Measurements from ENCODE around the gene AXIN1. TPM values are rescaled to one million over a fixed set of nuclear protein-coding genes. Genes with fewer than 3 reads are reported as not detected.

Gene AXIN1
- total RNA-seq, 2 experiments from 2014 or later: 17.5 to 17.9 TPM

DNA sequence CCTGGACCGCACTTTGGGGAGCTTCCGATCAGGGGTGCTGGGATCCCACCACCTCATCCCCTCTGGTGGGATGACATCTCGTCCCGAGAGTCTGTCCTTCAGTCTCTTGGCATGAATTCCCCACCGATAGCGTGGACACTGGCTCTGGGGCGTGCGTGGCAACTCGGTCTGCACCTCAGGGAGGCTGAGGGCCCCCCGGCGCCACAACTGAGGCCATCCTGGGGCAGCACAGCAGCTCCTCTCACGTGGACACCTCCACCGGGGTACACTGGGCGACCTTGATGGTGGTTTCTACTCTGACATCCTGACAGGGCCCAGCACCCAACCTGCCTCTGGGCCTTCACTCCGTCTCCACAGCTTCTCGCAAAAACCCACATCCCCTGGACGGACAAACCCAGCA, 61.0 kb downstream of the AXIN1 start:
- intact Hi-C loops (cut with micrococcal nuclease): no loop called here
- Mint-ChIP-seq H3K27ac (no peak overlapping the region), H3K4me3 (no peak overlapping the region), H3K9me3 (no peaks in the 10 kb centered on the region), H3K4me1 (ENCODE audit: low read depth) (no peaks in the 10 kb centered on the region), H3K27me3 (ENCODE audit: low read depth) (no peaks in the 10 kb centered on the region), H3K36me3 (ENCODE audit: low read depth) (peaks cover 4% of the 10 kb centered on the region)
- CTCF ChIA-PET: no interaction called here
- no peak for DNase-seq

DNA sequence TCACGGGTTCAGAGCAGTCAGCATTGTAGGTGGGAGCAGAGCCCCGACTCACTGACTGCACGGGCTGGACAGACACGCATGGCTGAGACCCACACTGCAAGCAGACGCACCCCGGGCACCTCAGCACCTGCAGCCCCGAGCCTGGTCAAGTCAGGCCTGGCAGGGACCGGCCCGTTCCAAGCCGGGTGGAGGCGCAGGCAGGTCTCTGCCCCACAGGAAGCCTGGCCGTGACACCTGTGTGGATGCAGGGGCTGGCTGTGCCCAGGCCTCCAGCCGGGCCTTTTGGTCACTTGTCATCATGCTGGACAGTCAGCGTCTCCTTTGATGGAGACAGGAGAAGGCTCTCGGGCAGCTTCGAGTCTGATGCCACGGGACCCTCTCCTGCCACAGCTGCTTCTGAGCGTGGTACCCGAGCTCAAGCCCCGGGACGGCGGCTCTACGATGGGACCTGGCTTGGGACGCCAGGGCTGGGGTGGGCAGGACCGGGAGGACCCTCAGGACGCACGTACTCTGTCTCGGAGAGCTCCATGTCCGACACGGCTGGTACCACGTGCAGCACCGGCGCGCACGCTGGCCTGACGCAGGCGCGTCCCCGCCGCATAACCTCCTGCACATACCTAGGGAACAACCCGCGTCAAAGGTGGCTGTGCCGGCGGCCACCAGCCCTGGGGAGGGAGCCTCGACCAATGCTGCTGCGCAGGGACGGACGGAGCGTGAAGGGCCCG, 61.7 kb downstream of the AXIN1 start:
- Mint-ChIP-seq H3K36me3 (ENCODE audit: low read depth) (peaks cover 4% of the 10 kb centered on the region), H3K4me1 (ENCODE audit: low read depth) (no peaks in the 10 kb centered on the region), H3K4me3 (no peak overlapping the region), H3K27ac (no peak overlapping the region), H3K27me3 (ENCODE audit: low read depth) (no peaks in the 10 kb centered on the region), H3K9me3 (no peaks in the 10 kb centered on the region)
- CTCF ChIA-PET: no interaction called here
- no peak for DNase-seq
- intact Hi-C loops (cut with micrococcal nuclease): no loop called here

DNA sequence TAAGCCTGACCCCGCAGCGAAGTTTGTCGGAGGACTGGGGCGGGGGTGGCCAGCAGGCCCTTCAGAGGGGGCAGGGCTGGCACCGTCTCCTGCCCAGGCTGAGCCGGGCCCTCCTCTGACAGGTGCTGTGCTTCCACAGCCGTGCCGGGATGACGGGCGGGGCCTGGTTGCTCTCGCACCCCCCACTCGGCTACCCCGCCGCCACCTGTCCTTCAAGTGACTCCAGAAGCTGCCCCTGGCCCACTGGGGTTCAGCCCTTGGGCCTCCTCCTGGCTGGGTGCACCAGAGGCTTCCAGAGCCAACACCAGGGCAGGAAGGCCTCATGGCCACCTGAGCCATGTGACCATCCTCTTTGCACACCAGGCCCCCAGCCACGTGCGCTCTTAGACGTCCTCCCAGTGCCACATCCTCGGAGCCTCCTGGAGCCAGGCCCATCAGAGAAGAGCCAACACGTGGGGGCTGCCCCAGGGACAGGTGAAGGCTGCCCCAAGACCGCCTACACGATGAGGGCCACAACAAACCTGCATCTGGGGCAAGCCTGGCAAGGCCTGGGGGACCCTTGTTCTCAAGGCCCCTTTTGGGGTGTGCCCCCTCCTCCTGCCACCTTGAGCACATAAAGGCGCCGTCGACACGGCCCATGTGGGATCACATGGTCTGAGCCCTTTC, 62.4 kb downstream of the AXIN1 start:
- Mint-ChIP-seq H3K4me3 (no peak overlapping the region), H3K27me3 (ENCODE audit: low read depth) (no peaks in the 10 kb centered on the region), H3K4me1 (ENCODE audit: low read depth) (no peaks in the 10 kb centered on the region), H3K36me3 (ENCODE audit: low read depth) (peaks cover 4% of the 10 kb centered on the region), H3K27ac (no peak overlapping the region), H3K9me3 (no peaks in the 10 kb centered on the region)
- CTCF ChIA-PET: no interaction called here
- no peak for DNase-seq
- intact Hi-C loops (cut with micrococcal nuclease): no loop called here

DNA sequence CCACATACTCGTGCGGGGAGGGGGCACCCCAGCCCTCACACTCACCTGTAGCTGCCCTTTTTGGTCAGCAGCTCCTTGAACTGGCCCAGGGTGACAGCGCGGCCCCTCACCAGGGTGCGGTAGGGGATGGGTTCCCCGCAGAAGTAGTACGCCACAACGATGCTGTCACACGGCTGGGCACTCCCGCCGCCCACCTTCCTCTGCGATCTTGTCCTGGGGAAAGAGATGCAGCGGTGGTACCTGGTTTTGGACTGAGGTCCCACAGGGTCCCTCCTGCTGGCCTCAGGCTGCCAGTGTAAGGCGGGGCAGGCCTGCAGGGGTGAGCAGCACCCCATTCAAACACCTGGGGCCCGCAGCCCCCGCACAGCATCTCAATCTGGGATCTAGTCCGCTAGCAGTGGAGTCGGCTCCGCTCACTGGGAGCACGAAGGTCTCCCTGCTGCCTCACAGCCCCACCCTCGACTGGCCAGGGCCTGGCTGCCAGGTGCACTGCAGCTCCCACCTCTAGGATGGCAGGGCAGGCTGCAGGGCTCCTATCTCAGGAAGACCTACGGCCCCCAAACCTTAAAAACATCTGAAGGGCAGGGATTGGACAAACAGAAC, 63.0 kb downstream of the AXIN1 start:
- CTCF ChIA-PET: no interaction called here
- Mint-ChIP-seq H3K4me3 (no peak overlapping the region), H3K9me3 (no peaks in the 10 kb centered on the region), H3K27ac (no peak overlapping the region), H3K4me1 (ENCODE audit: low read depth) (no peaks in the 10 kb centered on the region), H3K27me3 (ENCODE audit: low read depth) (no peaks in the 10 kb centered on the region), H3K36me3 (ENCODE audit: low read depth) (peaks cover 4% of the 10 kb centered on the region)
- no peak for DNase-seq
- intact Hi-C loops (cut with micrococcal nuclease): no loop called here

DNA sequence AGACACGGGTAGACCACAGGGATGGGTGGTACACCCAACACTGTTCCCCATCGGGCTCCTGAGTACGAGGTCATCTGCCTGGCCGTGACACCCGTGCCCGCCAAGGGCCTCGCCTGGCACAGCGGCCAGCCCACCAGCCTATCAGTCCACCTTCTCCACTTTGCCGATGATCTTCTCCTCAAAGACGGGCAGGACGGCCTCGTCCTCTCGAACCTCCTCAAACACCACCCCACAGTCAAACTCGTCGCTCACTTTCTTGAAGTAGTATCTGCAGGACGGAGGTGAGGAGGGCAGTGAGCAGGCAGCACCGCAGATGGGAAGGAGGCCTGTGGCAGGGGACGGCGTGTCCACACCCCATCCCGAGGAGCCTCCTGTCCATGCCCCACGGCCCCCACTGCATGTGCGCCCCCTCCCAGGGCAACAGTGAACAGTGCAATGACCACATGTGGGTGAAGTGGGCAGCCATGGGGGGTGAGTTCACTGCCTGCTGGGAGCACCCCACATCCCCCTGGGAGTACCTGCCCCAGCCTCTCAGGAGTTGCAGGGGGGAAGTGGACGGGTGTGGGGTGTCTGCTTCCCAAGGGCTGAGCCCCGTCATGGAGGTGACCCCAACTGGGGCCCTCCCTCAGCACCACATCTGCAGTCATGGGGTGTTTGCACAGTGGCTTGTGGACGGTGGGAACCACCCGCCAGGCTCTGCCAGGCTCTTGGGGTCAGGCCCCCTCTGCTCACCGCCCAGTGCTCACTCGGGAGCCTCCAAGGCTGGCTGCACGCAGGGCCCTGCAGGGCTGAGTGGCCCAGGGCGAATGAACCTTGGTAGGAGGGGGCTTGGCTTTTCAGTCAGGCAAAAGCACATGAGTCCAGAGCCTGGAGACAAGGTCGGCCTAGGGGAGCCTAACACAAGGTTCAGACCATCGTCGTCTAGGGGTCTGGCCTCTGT, 64.3 kb downstream of the AXIN1 start:
- Mint-ChIP-seq H3K27me3 (ENCODE audit: low read depth) (no peaks in the 10 kb centered on the region), H3K4me1 (ENCODE audit: low read depth) (no peaks in the 10 kb centered on the region), H3K36me3 (ENCODE audit: low read depth) (peaks cover 3% of the 10 kb centered on the region), H3K9me3 (no peaks in the 10 kb centered on the region), H3K27ac (no peak overlapping the region), H3K4me3 (no peak overlapping the region)
- DNase-seq: no peak
- intact Hi-C loops (cut with micrococcal nuclease): no loop called here
- CTCF ChIA-PET: no interaction called here

DNA sequence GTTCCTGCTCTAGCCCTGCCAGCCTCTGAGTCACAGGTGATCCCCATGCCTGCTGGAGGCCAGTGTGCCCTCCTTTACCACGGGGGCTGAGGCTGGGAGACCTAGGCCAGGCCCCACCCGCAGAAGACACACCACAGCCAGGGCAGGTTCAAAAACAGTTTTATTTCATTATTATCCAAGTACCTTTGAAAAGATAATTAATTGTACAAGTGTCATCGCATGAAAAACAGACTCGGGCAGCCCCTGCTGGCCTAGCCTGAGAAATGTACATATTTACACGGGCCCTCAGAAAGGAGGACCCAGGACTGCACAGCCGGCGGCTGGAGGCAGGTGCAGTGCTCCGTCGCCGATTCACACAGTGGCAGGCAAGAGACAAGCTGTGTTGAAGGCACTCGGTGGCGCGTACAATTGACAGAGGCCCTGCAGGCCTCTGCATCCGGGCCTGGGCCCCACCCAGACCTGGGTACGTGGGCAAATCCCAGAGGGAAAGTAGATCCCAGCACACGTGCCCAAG, 65.2 kb downstream of the AXIN1 start:
- no peak for DNase-seq
- H3K4me3 Mint-ChIP-seq: no peak overlapping the region
- peaks cover 3% of the 10 kb centered on the region for H3K36me3 Mint-ChIP-seq (ENCODE audit: low read depth)
- CTCF ChIA-PET: interaction anchor here (1.0 kb wide), 1 partner anchor 58 kb away, joined by 3 read pairs; the partner anchor contains the start of gene LUC7L
- H3K27me3 Mint-ChIP-seq (ENCODE audit: low read depth): no peaks in the 10 kb centered on the region
- no peaks in the 10 kb centered on the region for H3K9me3 Mint-ChIP-seq
- no peak overlapping the region for H3K27ac Mint-ChIP-seq
- intact Hi-C loops (cut with micrococcal nuclease): no loop called here
- no peaks in the 10 kb centered on the region for H3K4me1 Mint-ChIP-seq (ENCODE audit: low read depth)

DNA sequence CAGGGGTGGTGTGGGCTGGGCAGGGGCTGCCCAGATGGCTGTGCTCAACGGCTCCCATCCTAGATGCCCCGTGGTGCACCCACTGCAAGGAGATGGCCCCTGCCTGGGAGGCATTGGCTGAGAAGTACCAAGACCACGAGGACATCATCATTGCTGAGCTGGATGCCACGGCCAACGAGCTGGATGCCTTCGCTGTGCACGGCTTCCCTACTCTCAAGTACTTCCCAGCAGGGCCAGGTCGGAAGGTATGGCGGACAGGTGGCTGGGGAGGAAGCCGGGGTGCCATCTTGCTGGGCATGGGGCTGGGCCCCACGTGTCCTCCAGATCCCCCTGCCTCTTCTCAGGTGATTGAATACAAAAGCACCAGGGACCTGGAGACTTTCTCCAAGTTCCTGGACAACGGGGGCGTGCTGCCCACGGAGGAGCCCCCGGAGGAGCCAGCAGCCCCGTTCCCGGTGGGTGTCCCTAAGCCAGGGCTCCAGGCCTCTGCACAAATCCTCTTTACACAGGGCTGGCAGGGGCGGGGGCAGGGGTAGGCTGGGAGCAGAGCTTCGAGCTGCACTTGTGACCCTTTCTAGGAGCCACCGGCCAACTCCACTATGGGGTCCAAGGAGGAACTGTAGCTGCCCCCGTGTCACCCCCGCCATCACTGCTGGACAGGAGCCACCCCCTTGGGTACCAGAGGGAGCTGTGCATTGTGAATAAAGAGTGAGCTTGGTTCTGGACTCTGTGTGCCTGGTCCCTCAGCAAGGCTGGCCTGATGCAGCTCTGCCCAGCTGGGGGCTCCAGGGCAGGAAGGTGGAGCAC, 65.8 kb downstream of the AXIN1 start:
- Mint-ChIP-seq H3K4me3 (no peak overlapping the region), H3K9me3 (no peaks in the 10 kb centered on the region), H3K36me3 (ENCODE audit: low read depth) (peaks cover 3% of the 10 kb centered on the region), H3K27ac (no peak overlapping the region), H3K27me3 (ENCODE audit: low read depth) (no peaks in the 10 kb centered on the region), H3K4me1 (ENCODE audit: low read depth) (no peaks in the 10 kb centered on the region)
- DNase-seq: no peak
- CTCF ChIA-PET: interaction anchor here (1.0 kb wide), 2 partner anchors 56 to 58 kb away, joined by 3 read pairs; partner anchors contain the start of gene LUC7L
- intact Hi-C loops (cut with micrococcal nuclease): no loop called here

DNA sequence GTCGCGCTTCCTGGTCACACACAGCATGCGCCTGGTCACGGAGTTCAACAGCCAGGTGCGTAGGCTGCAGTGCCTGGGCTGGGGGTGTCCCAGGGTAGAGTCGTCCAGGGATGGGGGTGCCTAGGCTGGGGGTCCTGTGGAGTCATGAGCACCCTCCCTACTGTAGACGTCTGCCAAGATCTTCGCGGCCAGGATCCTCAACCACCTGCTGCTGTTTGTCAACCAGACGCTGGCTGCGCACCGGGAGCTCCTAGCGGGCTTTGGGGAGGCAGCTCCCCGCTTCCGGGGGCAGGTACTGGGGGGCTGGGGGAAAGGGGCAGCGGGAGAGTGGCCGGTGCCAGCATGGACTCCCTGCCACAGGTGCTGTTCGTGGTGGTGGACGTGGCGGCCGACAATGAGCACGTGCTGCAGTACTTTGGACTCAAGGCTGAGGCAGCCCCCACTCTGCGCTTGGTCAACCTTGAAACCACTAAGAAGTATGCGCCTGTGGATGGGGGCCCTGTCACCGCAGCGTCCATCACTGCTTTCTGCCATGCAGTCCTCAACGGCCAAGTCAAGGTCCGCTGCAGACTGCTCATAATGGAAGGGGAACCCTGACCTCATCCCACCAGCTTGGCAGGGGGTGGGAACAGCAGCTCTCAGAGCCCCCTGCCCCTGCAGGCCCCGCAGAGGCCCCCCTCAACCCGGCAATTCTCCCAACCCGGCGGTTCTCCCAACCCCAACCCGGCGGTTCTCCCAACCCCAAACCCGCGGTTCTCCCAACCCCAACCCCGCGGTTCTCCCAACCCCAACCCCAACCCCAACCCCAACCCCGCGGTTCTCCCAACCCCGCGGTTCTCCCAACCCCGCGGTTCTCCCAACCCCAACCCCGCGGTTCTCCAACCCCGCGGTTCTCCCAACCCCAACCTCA, 67.1 kb downstream of the AXIN1 start:
- H3K27me3 Mint-ChIP-seq (ENCODE audit: low read depth): no peaks in the 10 kb centered on the region
- DNase-seq: no peak
- no peaks in the 10 kb centered on the region for H3K4me1 Mint-ChIP-seq (ENCODE audit: low read depth)
- H3K27ac Mint-ChIP-seq: no peak overlapping the region
- peaks cover 2% of the 10 kb centered on the region for H3K36me3 Mint-ChIP-seq (ENCODE audit: low read depth)
- no peak overlapping the region for H3K4me3 Mint-ChIP-seq
- no peaks in the 10 kb centered on the region for H3K9me3 Mint-ChIP-seq
- intact Hi-C loops (cut with micrococcal nuclease): no loop called here
- CTCF ChIA-PET: no interaction called here

DNA sequence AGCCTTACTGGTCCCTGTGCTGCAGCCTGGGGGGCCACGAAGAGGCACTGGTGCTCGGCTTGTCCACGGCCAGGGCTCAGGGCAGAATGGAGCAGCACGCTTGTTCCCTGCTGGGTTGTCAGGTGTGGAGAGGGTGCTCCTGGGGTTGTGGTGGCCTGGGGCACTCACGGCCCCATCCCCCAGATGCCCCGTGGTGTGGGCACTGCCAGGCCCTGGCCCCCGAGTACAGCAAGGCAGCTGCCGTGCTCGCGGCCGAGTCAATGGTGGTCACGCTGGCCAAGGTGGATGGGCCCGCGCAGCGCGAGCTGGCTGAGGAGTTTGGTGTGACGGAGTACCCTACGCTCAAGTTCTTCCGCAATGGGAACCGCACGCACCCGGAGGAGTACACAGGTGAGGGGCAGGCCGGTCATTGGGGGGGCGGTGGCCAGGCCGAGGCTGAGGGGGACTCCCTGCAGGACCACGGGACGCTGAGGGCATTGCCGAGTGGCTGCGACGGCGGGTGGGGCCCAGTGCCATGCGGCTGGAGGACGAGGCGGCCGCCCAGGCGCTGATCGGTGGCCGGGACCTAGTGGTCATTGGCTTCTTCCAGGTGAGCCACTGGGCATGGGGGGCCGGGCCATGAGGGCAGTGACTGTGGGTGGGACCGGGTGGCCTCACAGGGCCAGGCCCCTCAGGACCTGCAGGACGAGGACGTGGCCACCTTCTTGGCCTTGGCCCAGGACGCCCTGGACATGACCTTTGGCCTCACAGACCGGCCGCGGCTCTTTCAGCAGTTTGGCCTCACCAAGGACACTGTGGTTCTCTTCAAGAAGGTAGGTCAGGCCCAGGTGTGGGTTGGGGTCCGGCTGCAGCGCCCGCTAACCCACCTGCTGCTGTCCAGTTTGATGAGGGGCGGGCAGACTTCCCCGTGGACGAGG, 68.1 kb downstream of the AXIN1 start:
- DNase-seq: no peak
- CTCF ChIA-PET: no interaction called here
- Mint-ChIP-seq H3K27me3 (ENCODE audit: low read depth) (no peaks in the 10 kb centered on the region), H3K4me1 (ENCODE audit: low read depth) (no peaks in the 10 kb centered on the region), H3K27ac (no peak overlapping the region), H3K4me3 (no peak overlapping the region), H3K9me3 (no peaks in the 10 kb centered on the region), H3K36me3 (ENCODE audit: low read depth) (peaks cover 2% of the 10 kb centered on the region)
- intact Hi-C loops (cut with micrococcal nuclease): no loop called here

Measured in activated naive CD4-positive, alpha-beta T cell treated with anti-CD3 and anti-CD28 coated beads for 36 hours (primary cell).